ENCODE results near the gene SETD3. TPM values are rescaled to one million over a fixed set of nuclear protein-coding genes. Genes with fewer than 3 reads are reported as not detected.

Gene SETD3
- polyA plus RNA-seq, 1 donor from 2014 or later = 49.6 TPM

DNA sequence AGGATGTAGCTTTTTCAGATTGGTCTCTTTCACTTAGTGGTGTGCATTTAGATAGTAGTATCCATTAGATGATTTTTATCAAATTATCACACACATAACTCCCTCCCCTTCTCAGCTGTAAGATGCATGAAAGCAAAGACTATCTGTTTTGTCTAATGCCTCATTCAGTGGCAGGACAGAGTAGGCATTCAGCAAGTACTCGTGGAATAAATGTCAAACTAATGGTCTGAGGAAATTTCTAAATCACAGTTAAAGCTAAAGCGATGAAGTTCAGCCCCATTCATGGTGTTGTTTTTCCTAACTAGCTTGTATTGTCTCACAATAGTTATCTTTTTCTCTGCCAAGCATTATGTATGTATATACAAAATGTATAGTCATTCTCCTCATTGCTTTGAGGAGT, 16.7 kb upstream of the SETD3 start:
- no peak overlapping the region for H3K4me3 ChIP-seq (ENCODE audit: low read length)
- no peak overlapping the region for H2AFZ ChIP-seq (ENCODE audit: low read depth, low read length)
- H4K20me1 ChIP-seq (ENCODE audit: insufficient read depth) = no peaks in the 10 kb centered on the region
- peaks cover 1% of the 10 kb centered on the region for H3K79me2 ChIP-seq (replicated peaks; ENCODE audit: insufficient read depth, low read length)
- no peak overlapping the region for H3K9ac ChIP-seq (ENCODE audit: low read length)
- H3K27ac ChIP-seq (ENCODE audit: low read length) = no peak overlapping the region
- no peaks in the 10 kb centered on the region for H3F3A ChIP-seq (ENCODE audit: insufficient read depth, low read length, poor library complexity, severe bottlenecking)
- H3K4me2 ChIP-seq (ENCODE audit: low read length) = no peak overlapping the region
- no peaks in the 10 kb centered on the region for H3K9me3 ChIP-seq (ENCODE audit: low read length)
- H3K9me2 ChIP-seq (ENCODE audit: insufficient read depth, low read length) = no peaks in the 10 kb centered on the region
- H3K36me3 ChIP-seq (ENCODE audit: insufficient read depth, low read length) = peaks cover 11% of the 10 kb centered on the region
- TF ChIP-seq EP300 (conservative IDR thresholded peaks at IDR 0.05; ENCODE audit: poor library complexity, severe bottlenecking) = no peak
- TF ChIP-seq TAF1 (IDR thresholded peaks at IDR 0.05; ENCODE audit: low read depth) = no peak
- no peak for TF ChIP-seq REST (IDR thresholded peaks at IDR 0.05; ENCODE audit: borderline replicate concordance)
- TF ChIP-seq, protein P1, sequence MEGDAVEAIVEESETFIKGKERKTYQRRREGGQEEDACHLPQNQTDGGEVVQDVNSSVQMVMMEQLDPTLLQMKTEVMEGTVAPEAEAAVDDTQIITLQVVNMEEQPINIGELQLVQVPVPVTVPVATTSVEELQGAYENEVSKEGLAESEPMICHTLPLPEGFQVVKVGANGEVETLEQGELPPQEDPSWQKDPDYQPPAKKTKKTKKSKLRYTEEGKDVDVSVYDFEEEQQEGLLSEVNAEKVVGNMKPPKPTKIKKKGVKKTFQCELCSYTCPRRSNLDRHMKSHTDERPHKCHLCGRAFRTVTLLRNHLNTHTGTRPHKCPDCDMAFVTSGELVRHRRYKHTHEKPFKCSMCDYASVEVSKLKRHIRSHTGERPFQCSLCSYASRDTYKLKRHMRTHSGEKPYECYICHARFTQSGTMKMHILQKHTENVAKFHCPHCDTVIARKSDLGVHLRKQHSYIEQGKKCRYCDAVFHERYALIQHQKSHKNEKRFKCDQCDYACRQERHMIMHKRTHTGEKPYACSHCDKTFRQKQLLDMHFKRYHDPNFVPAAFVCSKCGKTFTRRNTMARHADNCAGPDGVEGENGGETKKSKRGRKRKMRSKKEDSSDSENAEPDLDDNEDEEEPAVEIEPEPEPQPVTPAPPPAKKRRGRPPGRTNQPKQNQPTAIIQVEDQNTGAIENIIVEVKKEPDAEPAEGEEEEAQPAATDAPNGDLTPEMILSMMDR (IDR thresholded peaks at IDR 0.05; ENCODE audit: poor library complexity, severe bottlenecking) = no peak
- TF ChIP-seq RAD21 (conservative IDR thresholded peaks at IDR 0.05) = no peak
- TF ChIP-seq SMC3 (conservative IDR thresholded peaks at IDR 0.05; ENCODE audit: poor library complexity) = no peak
- no peak for TF ChIP-seq MXI1 (conservative IDR thresholded peaks at IDR 0.05; ENCODE audit: poor library complexity, severe bottlenecking)
- no peaks in the 10 kb centered on the region for H3K27me3 ChIP-seq (ENCODE audit: insufficient read depth, low read depth, low read length)

DNA sequence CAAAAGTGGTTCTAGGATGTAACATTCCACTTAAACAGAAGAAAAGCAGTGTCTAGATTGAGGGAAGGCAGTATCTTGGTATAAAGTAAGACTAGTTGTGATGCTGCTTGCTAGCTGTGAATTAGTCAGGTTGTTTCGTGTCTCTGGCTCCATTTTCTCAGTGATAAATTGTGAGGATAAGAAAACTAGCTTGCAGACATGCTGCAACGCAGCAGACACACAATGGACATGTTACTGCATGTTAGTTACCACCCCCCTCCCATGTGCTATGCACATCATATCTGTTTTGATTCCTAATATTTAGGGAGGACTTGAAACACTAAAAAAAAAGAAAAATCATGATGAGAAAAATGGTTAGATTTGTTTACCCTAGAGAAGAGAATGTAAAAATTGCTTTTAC, 3.4 kb upstream of the SETD3 start:
- Histone ChIP-seq H3K9me3 (ENCODE audit: low read length) (no peaks in the 10 kb centered on the region), H3K4me3 (ENCODE audit: low read length) (no peak overlapping the region), H3K36me3 (ENCODE audit: insufficient read depth, low read length) (no peaks in the 10 kb centered on the region), H3K27ac (ENCODE audit: low read length) (no peak overlapping the region), H3F3A (ENCODE audit: insufficient read depth, low read length, poor library complexity, severe bottlenecking) (no peaks in the 10 kb centered on the region), H3K9me2 (ENCODE audit: insufficient read depth, low read length) (no peaks in the 10 kb centered on the region), H3K4me2 (ENCODE audit: low read length) (no peak overlapping the region), H3K9ac (ENCODE audit: low read length) (no peak overlapping the region), H4K20me1 (ENCODE audit: insufficient read depth) (no peaks in the 10 kb centered on the region), H3K79me2 (replicated peaks; ENCODE audit: insufficient read depth, low read length) (peaks cover 67% of the 10 kb centered on the region), H3K27me3 (ENCODE audit: insufficient read depth, low read depth, low read length) (no peaks in the 10 kb centered on the region), H2AFZ (ENCODE audit: low read depth, low read length) (no peak overlapping the region)
- TF ChIP-seq POLR2AphosphoS5 (IDR thresholded peaks at IDR 0.05) = no peak
- TF ChIP-seq EP300 (conservative IDR thresholded peaks at IDR 0.05; ENCODE audit: poor library complexity, severe bottlenecking) = no peak
- TF ChIP-seq, protein P1 (IDR thresholded peaks at IDR 0.05; ENCODE audit: poor library complexity, severe bottlenecking) = no peak
- no peak for TF ChIP-seq SMC3 (conservative IDR thresholded peaks at IDR 0.05; ENCODE audit: poor library complexity)
- TF ChIP-seq TAF1 (IDR thresholded peaks at IDR 0.05; ENCODE audit: low read depth) = no peak
- TF ChIP-seq RAD21 (conservative IDR thresholded peaks at IDR 0.05) = no peak
- no peak for TF ChIP-seq REST (IDR thresholded peaks at IDR 0.05; ENCODE audit: borderline replicate concordance)
- no peak for TF ChIP-seq MXI1 (conservative IDR thresholded peaks at IDR 0.05; ENCODE audit: poor library complexity, severe bottlenecking)
- no peak for TF ChIP-seq EZH2 (IDR thresholded peaks at IDR 0.05; ENCODE audit: borderline replicate concordance, insufficient read depth, low read length, poor library complexity, severe bottlenecking)
